Measurements from ENCODE around the gene PPP6R1. TPM values are rescaled to one million over a fixed set of nuclear protein-coding genes. Genes with fewer than 3 reads are reported as not detected.

PPP6R1 gene
- total RNA-seq, 4 donors from 2014 or later: 32.6 to 79.4 (median 34.0) TPM

- peaks cover 0 to 49% (median 13%) of the 10 kb centered on the region in 3 donors for H3K4me1 ChIP-seq
- no peak for TF ChIP-seq CTCF (IDR thresholded peaks at IDR 0.05)
- TF ChIP-seq POLR2A (IDR thresholded peaks at IDR 0.05): no peak
- no peak for TF ChIP-seq EP300 (IDR thresholded peaks at IDR 0.05)
- TF ChIP-seq POLR2AphosphoS5 (IDR thresholded peaks at IDR 0.05): no peak
- WGBS, 2 donors (ENCODE audit: low coverage in 1 of 2): 90 to 96% methylated on average over 4 to 10 of the region's 40 CpGs
- H3K27ac ChIP-seq: no peak overlapping the region
- H3K27me3 ChIP-seq: no peaks in the 10 kb centered on the region
- no peak for ATAC-seq
- peaks cover 0 to 64% of the 10 kb centered on the region in 2 donors for H3K36me3 ChIP-seq
- H3K4me3 ChIP-seq: no peak overlapping the region
- no peaks in the 10 kb centered on the region for H3K9me3 ChIP-seq
Observed at GRCh38 chr19:55246462-55247451, 12.1 kb downstream of the PPP6R1 start.

GRCh38 chr19:55245236-55245904 is 13.4 kb downstream of the PPP6R1 start:
- WGBS, 2 donors (ENCODE audit: low coverage in 1 of 2): 82 to 100% methylated on average over 1 to 2 of the region's 23 CpGs
- H3K36me3 ChIP-seq: peaks cover 0 to 77% of the 10 kb centered on the region in 2 donors
- no peak for ATAC-seq

GRCh38 chr19:55244004-55244680 is 14.7 kb downstream of the PPP6R1 start:
- no peak for ATAC-seq
- no peaks in the 10 kb centered on the region for H3K9me3 ChIP-seq
- 77 to 87% methylated on average over 9 of the region's 12 CpGs for WGBS, 2 donors (ENCODE audit: low coverage in 1 of 2)
- peaks cover 0 to 22% (median 13%) of the 10 kb centered on the region in 3 donors for H3K4me1 ChIP-seq
- no peak for TF ChIP-seq POLR2A (IDR thresholded peaks at IDR 0.05)
- no peak for TF ChIP-seq POLR2AphosphoS5 (IDR thresholded peaks at IDR 0.05)
- no peak for TF ChIP-seq EP300 (IDR thresholded peaks at IDR 0.05)
- no peak for TF ChIP-seq CTCF (IDR thresholded peaks at IDR 0.05)
- H3K4me3 ChIP-seq: no peak overlapping the region
- H3K36me3 ChIP-seq: peaks cover 0 to 80% of the 10 kb centered on the region in 2 donors
- no peaks in the 10 kb centered on the region for H3K27me3 ChIP-seq
- H3K27ac ChIP-seq: no peak overlapping the region

More at GRCh38 chr19:55245236-55245904, 13.4 kb downstream of the PPP6R1 start:
- H3K27ac ChIP-seq: no peak overlapping the region
- TF ChIP-seq POLR2A (IDR thresholded peaks at IDR 0.05): no peak
- TF ChIP-seq EP300 (IDR thresholded peaks at IDR 0.05): no peak
- no peak for TF ChIP-seq POLR2AphosphoS5 (IDR thresholded peaks at IDR 0.05)
- no peak for TF ChIP-seq CTCF (IDR thresholded peaks at IDR 0.05)
- no peaks in the 10 kb centered on the region for H3K9me3 ChIP-seq
- peaks cover 0 to 35% (median 13%) of the 10 kb centered on the region in 3 donors for H3K4me1 ChIP-seq
- H3K4me3 ChIP-seq: no peak overlapping the region
- no peaks in the 10 kb centered on the region for H3K27me3 ChIP-seq

GRCh38 chr19:55242517-55242916 is 16.3 kb downstream of the PPP6R1 start:
- no peak for ATAC-seq
- H3K27ac ChIP-seq: no peak overlapping the region
- no CpG with 5 or more reads among the region's 7 CpGs for WGBS, 2 donors (ENCODE audit: low coverage in 1 of 2)
- H3K9me3 ChIP-seq: no peaks in the 10 kb centered on the region
- no peak for TF ChIP-seq CTCF (IDR thresholded peaks at IDR 0.05)
- TF ChIP-seq EP300 (IDR thresholded peaks at IDR 0.05): no peak
- TF ChIP-seq POLR2A (IDR thresholded peaks at IDR 0.05): no peak
- TF ChIP-seq POLR2AphosphoS5 (IDR thresholded peaks at IDR 0.05): no peak
- peaks cover 0 to 97% of the 10 kb centered on the region in 2 donors for H3K36me3 ChIP-seq
- H3K27me3 ChIP-seq: no peaks in the 10 kb centered on the region
- peaks cover 0 to 6% (median 3%) of the 10 kb centered on the region in 3 donors for H3K4me1 ChIP-seq
- H3K4me3 ChIP-seq: no peak overlapping the region

All from gastroesophageal sphincter (tissue), 4 donors.